ENCODE data around the gene LRRC8E. TPM values are rescaled to one million over a fixed set of nuclear protein-coding genes. Genes with fewer than 3 reads are reported as not detected.

The LRRC8E gene
- polyA plus RNA-seq (2011; rRNA removed) (4.1 and 4.7 TPM in 2 replicates), polyA minus RNA-seq (2011; rRNA and poly(A)+ RNA removed) (5.8 TPM in 2 replicates)

GRCh38 chr19:7888145-7888825 is at the start of gene LRRC8E:
TSS of gene LRRC8E (plus strand) at chr19:7888510. CDS start at chr19:7895604, 7,094 bp downstream.
- POLR2A ChIA-PET, result interaction anchor here (0.5 to 1.2 kb wide), 6 partner anchors 9 to 32 kb away, joined by 3 to 8 read pairs (median 4); partner anchors contain the start of genes MAP2K7 and SNAPC2
- CTCF ChIA-PET, result interaction anchor here (0.5 to 2.3 kb wide), 5 partner anchors 16 to 693 kb away, joined by 3 to 12 read pairs (median 4); partner anchors contain the start of genes MAP2K7 and TIMM44
- no peak for TF ChIP-seq CTCF (IDR thresholded peaks at IDR 0.05; ENCODE audit: low read depth, low read length)
- H3K27ac ChIP-seq (ENCODE audit: low read depth, low read length), result no peak within 1 kb of the TSS
- peak within 1 kb of the TSS; percentile 71 for H3K4me3 ChIP-seq (ENCODE audit: low read depth, low read length)
- peaks cover 2% of the 10 kb centered on the region for H3K27me3 ChIP-seq (ENCODE audit: control insufficient read depth, insufficient read depth, low read length)
- no peak for DNase-seq (ENCODE audit: low read depth, low spot score)
- no peaks in the 10 kb centered on the region; the same call in 1 of the 2 replicates for H3K9me3 ChIP-seq (ENCODE audit: control insufficient read depth, insufficient read depth, low read length)

GRCh38 chr19:7839476-7839875 is 48.8 kb upstream of the LRRC8E start:
- POLR2A ChIA-PET, result no interaction called here
- CTCF ChIA-PET, result interaction anchor here (2.1 to 2.2 kb wide), 2 partner anchors 13 to 159 kb away, joined by 5 read pairs; partner anchors contain the start of gene TRAPPC5

GRCh38 chr19:7840629-7841028 is 47.7 kb upstream of the LRRC8E start:
- TF ChIP-seq CTCF (IDR thresholded peaks at IDR 0.05; ENCODE audit: low read depth, low read length), result no peak
- H3K27me3 ChIP-seq (ENCODE audit: control insufficient read depth, insufficient read depth, low read length), result no peaks in the 10 kb centered on the region
- H3K9me3 ChIP-seq (ENCODE audit: control insufficient read depth, insufficient read depth, low read length), result peaks cover 5% of the 10 kb centered on the region
- H3K27ac ChIP-seq (ENCODE audit: low read depth, low read length), result no peak overlapping the region
- no peak overlapping the region for H3K4me3 ChIP-seq (ENCODE audit: low read depth, low read length)
- CTCF ChIA-PET, result interaction anchor here (2.1 kb wide), 1 partner anchor 12 kb away, joined by 5 read pairs; no protein-coding TSS in a partner anchor
- DNase-seq (ENCODE audit: low read depth, low spot score), result no peak
- POLR2A ChIA-PET, result no interaction called here

More at GRCh38 chr19:7839476-7839875, 48.8 kb upstream of the LRRC8E start:
- DNase-seq (ENCODE audit: low read depth, low spot score), result no peak
- Histone ChIP-seq H3K9me3 (ENCODE audit: control insufficient read depth, insufficient read depth, low read length) (peaks cover 5% of the 10 kb centered on the region), H3K4me3 (ENCODE audit: low read depth, low read length) (no peak overlapping the region), H3K27me3 (ENCODE audit: control insufficient read depth, insufficient read depth, low read length) (no peaks in the 10 kb centered on the region), H3K27ac (ENCODE audit: low read depth, low read length) (no peak overlapping the region)
- TF ChIP-seq CTCF (IDR thresholded peaks at IDR 0.05; ENCODE audit: low read depth, low read length), result no peak

- no peaks in the 10 kb centered on the region for H3K27me3 ChIP-seq (ENCODE audit: control insufficient read depth, insufficient read depth, low read length)
- TF ChIP-seq CTCF (IDR thresholded peaks at IDR 0.05; ENCODE audit: low read depth, low read length), result no peak
- H3K9me3 ChIP-seq (ENCODE audit: control insufficient read depth, insufficient read depth, low read length), result peaks cover 5% of the 10 kb centered on the region
- ChIA-PET CTCF (no interaction called here), POLR2A (interaction anchor here (0.7 kb wide), 1 partner anchor 7 kb away, joined by 4 read pairs; no protein-coding TSS in a partner anchor)
- H3K27ac ChIP-seq (ENCODE audit: low read depth, low read length), result no peak overlapping the region
- no peak for DNase-seq (ENCODE audit: low read depth, low spot score)
- H3K4me3 ChIP-seq (ENCODE audit: low read depth, low read length), result no peak overlapping the region
Measured at GRCh38 chr19:7841751-7842660, 46.3 kb upstream of the LRRC8E start.
